Right lobe of liver (tissue), 6 donors: ENCODE measurements around the gene PHF2. TPM values are rescaled to one million over a fixed set of nuclear protein-coding genes. Genes with fewer than 3 reads are reported as not detected.

ENCODE experiments used
- ATAC-seq, 4 donors: fragments of 200-7000 bp; cut with Tn5 transposase; one replicate each; pipeline ENCODE4 v1.9.1; 2020; ENCODE audit warnings: mild to moderate bottlenecking in 4 of 4, moderate library complexity in 4 of 4
- DNase-seq, 3 donors: peaks; one replicate each; pipeline ENCODE4 v3.0.0-alpha.2; 2020
- H3K27ac ChIP-seq, 3 donors: fragments of 200-600 bp; one replicate each; pipeline ENCODE4 v1.8.0; 2022
- H3K27me3 ChIP-seq, 2 donors: fragments of 200-600 bp; one replicate each; pipeline ENCODE4 v1.8.0; 2022
- H3K36me3 ChIP-seq, 4 donors: fragments of 200-600 bp; sonication (generic) in 1 of 4; one replicate each; pipeline versions ENCODE4 v1.5.1 to v1.8.0; 2017 to 2022; ENCODE audit warnings: control low read depth in 1 of 4
- H3K4me1 ChIP-seq, 4 donors: fragments of 200-600 bp; sonication (generic) in 1 of 4; one replicate each; pipeline versions ENCODE4 v1.5.1 to v1.8.0; 2017 to 2022; ENCODE audit warnings: control low read depth in 1 of 4
- H3K4me3 ChIP-seq, 3 donors: fragments of 200-600 bp; one replicate each; pipeline ENCODE4 v1.8.0; 2022
- H3K9me3 ChIP-seq, 4 donors: fragments of 200-600 bp; sonication (generic) in 1 of 4; one replicate each; pipeline versions ENCODE4 v1.5.1 to v1.8.0; 2017 to 2022; ENCODE audit warnings: control low read depth in 1 of 4
- CTCF ChIP-seq, 4 donors: fragments of 200-600 bp in 3 of 4; fragments of 450-650 bp in 1 of 4; IDR thresholded peaks; one replicate each; pipeline versions ENCODE4 v1.5.1 to v1.8.0; 2016 to 2022; ENCODE audit warnings: antibody characterized with exemption in 4 of 4, mild to moderate bottlenecking in 2 of 4
- POLR2A ChIP-seq: fragments of 450-650 bp; IDR thresholded peaks from one replicate; pipeline ENCODE4 v1.6.1; 2017; ENCODE audit warnings: antibody characterized with exemption, mild to moderate bottlenecking
- WGBS: methylation state at CpG from one replicate; pipeline ENCODE4 v1.1.6; 2018; ENCODE audit warnings: low coverage, low lambda C conversion rate; ENCODE audit not compliant: insufficient coverage; ENCODE audit errors: missing lambda C conversion rate; 5-methylcytosine and 5-hydroxymethylcytosine counted together
- intact Hi-C, 2 donors: fragments of 100-400 bp; cut with DNase I; formaldehyde crosslinking; loops; one replicate each; pipeline versions ENCODE4 v1.11.2 to v1.14.1; 2022
- total RNA-seq, 6 experiments: library from RNA; depleted of rRNA in 2 of 6; stranded (reverse); fragments of >200 nt in 2 of 6; fragmentation: NEBNext Ultra II Directional in 3 of 6; extraction: Animal tissue kit (Norgen Biotek cat#: 25700) in 3 of 6; gene quantifications; one replicate each; pipeline versions ENCODE4 v1.1.0 to v1.2.4, GENCODE V29; 2016 to 2023
- donor health status: DM: no; HTN: yes; CAD: no.
- donor health status: DM: no; HTN: no; CAD: no.
- donor health status: DM: no; HTN: no; CAD: no.
- donor health status: DM: no; HTN: yes; CAD: no.
- donor health status: DM: no; HTN: yes; CAD: no.

The PHF2 gene
- total RNA-seq, 6 experiments from 2014 or later = 6.3 to 8.5 (median 6.8) TPM

GRCh38 chr9:93541581-93542349, 34.6 kb upstream of the PHF2 start:
- no peaks in the 10 kb centered on the region for H3K4me1 ChIP-seq
- no peak overlapping the region for H3K27ac ChIP-seq
- 74% methylated on average over 5 of the region's 8 CpGs for WGBS
- intact Hi-C loops = no loop called here
- H3K27me3 ChIP-seq = no peaks in the 10 kb centered on the region
- peaks cover 0 to 40% (median 13%) of the 10 kb centered on the region in 4 donors for H3K36me3 ChIP-seq
- TF ChIP-seq CTCF (IDR thresholded peaks at IDR 0.05) (no peak), POLR2A (no peak)
- H3K9me3 ChIP-seq = no peaks in the 10 kb centered on the region
- H3K4me3 ChIP-seq = no peak overlapping the region
- ATAC-seq = no peak
- DNase-seq = no peak

GRCh38 chr9:93543117-93543516, 33.3 kb upstream of the PHF2 start:
- TF ChIP-seq CTCF (IDR thresholded peaks at IDR 0.05) (no peak), POLR2A (no peak)
- intact Hi-C loops = no loop called here
- ATAC-seq (no peak), DNase-seq (no peak)
- no peaks in the 10 kb centered on the region for H3K4me1 ChIP-seq
- H3K27me3 ChIP-seq = no peaks in the 10 kb centered on the region
- H3K27ac ChIP-seq = no peak overlapping the region
- no peaks in the 10 kb centered on the region for H3K9me3 ChIP-seq
- 91% methylated on average over 5 of the region's 9 CpGs for whole genome bisulfite sequencing
- peaks cover 0 to 36% (median 13%) of the 10 kb centered on the region in 4 donors for H3K36me3 ChIP-seq
- H3K4me3 ChIP-seq = no peak overlapping the region

DNA sequence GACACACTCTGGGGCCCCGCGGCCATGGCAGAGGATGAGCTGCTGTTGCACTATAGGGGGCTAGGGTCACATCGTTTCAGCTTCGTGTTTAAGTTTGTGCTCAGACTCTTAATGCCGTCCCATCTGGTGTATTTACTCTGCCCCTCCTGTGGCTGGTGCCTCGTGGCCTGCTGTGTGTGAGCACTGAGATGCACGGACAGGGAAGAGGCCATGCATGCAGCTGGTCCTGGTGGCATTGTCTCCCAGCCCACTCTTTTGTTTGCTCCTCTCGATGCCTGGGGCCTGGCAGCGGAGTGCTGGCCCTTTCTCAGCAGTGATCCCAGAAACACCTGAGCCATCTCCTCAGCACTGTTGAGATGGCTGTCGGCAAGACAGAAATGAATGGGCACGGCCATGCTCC, 30.0 kb upstream of the PHF2 start:
- 80% methylated on average over 3 of the region's 11 CpGs for WGBS
- Histone ChIP-seq H3K9me3 (no peaks in the 10 kb centered on the region), H3K36me3 (peaks cover 0 to 46% (median 12%) of the 10 kb centered on the region in 4 donors), H3K27me3 (no peaks in the 10 kb centered on the region), H3K27ac (no peak overlapping the region), H3K4me1 (no peaks in the 10 kb centered on the region), H3K4me3 (no peak overlapping the region)
- ATAC-seq (no peak), DNase-seq (no peak)
- intact Hi-C loops = no loop called here
- no peak for TF ChIP-seq POLR2A
- TF ChIP-seq CTCF (IDR thresholded peaks at IDR 0.05) = no peak

- Histone ChIP-seq H3K4me1 (no peaks in the 10 kb centered on the region), H3K27ac (no peak overlapping the region), H3K4me3 (no peak overlapping the region), H3K27me3 (no peaks in the 10 kb centered on the region), H3K9me3 (no peaks in the 10 kb centered on the region), H3K36me3 (peaks cover 0 to 55% (median 11%) of the 10 kb centered on the region in 4 donors)
- ATAC-seq = no peak
- intact Hi-C loops = no loop called here
- DNase-seq = no peak
- 75% methylated on average over 5 of the region's 5 CpGs for WGBS
- TF ChIP-seq POLR2A = no peak
- TF ChIP-seq CTCF (IDR thresholded peaks at IDR 0.05) = no peak
These were observed 26.8 kb upstream of the PHF2 start for GRCh38 chr9:93549611-93550010.
